NCI-H1694 treated with DMSO at 0.1 percent for 48 hours (cell line): ENCODE data around the gene ORM2.
"Not testable (repeated sequence)": the region's sequence is repeated elsewhere in the genome, so short reads cannot be mapped to it uniquely, and the experiment has no call there.

Experiments
- DNase-seq: peaks from one replicate; lab custom pipeline; 2025; lab: John Stamatoyannopoulos, UW

ORM2 gene

DNA sequence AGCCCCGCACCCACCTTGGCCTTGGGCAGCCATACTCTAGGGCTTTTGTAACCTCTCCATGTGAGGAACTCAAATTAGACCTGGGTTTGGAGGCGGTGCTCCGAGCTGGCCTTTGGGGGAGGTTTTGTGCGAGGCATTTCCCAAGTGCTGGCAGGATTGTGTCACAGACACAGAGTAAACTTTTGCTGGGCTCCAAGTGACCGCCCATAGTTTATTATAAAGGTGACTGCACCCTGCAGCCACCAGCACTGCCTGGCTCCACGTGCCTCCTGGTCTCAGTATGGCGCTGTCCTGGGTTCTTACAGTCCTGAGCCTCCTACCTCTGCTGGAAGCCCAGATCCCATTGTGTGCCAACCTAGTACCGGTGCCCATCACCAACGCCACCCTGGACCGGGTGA, at the start of gene ORM2:
ORM2 (plus strand) TSS at position 245 of the 398 bp plus-strand sequence; CDS start at position 281, 36 bp downstream.
- DNase-seq, result not testable (repeated sequence)

DNA sequence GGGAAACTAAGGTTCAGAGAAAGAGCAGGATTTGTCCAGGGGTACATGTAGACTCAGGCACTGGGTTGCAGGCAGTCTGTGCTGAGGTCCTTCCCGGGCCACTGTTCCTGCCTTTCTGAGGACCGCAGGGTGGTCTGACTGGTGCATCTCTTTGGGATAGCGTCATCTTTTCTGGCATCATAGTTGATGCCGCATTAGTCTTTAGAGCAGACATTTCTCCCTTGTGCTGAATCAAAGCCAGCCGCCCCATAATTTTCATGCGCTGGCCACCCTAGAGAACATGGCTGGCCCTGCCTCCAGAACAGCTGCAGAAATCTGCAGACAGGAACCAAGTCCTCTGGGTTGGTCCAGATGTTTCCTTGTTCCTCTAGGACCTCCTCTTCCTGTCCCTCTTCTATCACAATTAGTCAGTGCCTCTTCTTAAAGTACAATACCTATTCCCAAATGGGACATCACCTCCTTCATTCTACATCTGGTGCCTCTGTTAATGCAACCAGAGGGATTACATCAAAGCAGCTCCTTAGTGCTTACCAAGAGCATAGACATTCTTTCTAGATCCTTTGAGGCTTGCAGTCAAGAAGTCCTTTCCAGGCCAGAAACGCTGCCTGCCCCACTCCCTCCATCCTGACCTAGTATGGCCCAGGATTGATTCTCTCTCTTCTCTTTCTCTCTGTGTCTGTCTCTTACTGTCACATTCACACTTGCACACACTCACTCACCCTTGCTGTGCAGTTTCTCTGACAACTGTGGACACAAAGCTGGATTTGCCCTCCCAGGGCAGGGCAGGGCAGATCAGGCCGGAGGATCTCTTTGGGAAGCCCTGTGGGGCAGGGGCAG, 48.8 kb upstream of the ORM2 start:
- no peak for DNase-seq

DNA sequence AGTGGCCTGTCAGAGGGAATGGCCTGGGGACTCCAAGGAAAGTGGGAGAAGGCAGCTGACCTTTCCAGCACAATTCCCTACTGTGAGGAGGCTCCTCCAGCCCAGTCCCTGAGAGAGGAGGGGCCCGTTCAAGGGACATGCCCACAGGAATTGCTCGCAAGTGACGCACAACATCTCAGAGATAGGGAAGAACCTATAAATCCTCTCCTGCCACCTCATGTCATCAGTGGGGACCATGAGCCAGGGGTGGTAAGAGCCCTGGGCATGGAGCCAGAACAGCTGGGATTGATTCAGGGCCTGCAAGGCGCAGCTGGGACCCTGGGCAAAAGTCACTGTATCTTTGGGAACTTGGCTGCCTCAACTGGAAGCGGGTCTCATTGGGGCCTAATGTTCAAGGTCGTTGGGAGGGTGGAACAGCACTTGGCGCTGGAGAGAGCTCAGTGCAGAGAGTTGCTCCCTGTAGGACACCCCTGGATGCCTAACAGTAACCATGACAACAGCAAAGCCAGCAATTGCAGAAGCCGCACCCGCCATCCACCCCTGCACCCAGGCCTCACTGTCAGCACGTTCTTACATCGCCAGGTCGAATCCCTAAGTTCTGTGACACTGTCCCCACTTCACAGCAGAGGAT, 48.1 kb upstream of the ORM2 start:
- DNase-seq, result peak; percentile 7

DNA sequence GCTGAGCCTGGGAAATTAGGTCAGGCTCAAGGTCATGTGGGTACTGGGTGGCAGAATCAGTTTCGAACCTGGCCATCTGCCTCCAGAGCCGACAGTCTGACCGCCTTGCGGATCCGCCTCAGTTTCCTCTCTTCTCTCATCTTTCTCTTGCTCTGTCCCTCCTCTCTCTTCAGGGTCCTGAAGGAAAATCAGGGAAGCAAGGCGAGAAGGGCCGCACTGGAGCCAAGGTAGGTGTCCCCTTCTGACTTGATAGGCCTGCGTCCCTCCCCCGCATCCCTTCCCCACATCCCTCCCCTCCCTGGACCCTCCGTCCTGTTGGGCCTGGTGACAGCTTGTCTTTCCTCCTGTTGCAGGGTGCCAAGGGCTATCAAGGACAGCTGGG, 47.6 kb upstream of the ORM2 start:
- no peak for DNase-seq

DNA sequence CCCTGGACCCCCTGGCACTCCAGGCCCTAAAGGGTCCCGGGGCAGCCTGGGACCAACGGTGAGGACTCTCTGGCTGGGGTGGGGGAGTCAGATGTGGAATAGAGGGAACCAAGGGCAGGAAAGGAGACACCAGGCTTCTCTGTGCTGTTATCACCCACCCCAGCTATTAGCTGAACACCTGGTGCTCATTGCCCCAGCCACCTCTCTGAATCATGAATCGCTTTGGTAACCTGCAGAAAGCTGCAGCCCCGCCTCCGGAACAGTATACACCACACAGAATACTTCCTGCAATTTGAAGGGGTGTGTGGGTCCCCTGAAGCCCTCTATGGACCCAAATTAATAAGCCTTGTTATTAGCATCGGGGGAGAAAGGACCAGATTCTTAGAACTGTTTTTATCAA, 47.2 kb upstream of the ORM2 start:
- peak; percentile 10 for DNase-seq

DNA sequence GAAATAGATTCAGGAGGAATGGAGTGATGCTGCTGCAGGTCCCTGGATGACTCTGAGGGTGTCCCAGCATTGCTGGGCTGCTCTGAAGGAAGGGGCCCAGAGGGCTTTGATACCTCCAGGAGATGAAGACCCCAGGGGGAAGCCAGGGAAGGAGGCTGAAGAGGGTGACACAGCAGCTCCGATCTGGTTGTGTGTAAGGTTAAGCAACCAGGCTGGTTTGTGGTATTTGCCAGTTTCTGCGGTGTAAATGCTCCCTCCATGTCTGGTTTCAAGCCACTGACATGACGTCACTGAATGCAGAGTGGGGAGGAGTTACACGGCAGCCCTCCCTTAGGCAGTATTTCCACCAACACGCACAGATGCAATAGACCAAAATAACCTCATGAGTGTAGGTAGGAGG, 46.7 kb upstream of the ORM2 start:
- peak; percentile 18 for DNase-seq

DNA sequence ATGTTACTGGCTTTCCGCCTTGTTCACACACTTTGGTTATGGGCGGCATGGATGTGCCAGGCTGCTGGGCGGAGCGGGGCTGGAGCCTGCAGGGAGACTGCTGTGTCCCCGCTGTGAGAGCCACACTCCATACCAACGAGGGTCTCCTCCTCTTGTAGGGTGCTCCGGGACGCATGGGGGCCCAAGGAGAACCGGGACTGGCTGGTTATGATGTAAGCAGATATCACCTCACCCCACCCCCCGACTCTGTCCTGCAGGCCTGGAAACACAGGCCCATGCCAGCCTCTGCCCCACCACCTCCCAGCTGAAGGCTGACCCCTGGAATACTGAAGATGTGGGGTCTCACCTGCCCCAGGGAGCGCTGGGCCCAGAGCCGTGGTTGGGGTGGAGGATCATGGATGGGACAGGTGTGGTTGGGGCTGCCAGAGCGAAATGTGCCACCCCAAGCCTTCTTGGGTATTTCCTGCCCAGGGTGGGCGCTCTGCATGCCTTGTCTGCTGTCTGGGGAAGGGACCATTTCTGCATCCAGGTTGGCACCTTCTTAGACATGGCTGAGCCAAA, 46.0 kb upstream of the ORM2 start:
- no peak for DNase-seq

DNA sequence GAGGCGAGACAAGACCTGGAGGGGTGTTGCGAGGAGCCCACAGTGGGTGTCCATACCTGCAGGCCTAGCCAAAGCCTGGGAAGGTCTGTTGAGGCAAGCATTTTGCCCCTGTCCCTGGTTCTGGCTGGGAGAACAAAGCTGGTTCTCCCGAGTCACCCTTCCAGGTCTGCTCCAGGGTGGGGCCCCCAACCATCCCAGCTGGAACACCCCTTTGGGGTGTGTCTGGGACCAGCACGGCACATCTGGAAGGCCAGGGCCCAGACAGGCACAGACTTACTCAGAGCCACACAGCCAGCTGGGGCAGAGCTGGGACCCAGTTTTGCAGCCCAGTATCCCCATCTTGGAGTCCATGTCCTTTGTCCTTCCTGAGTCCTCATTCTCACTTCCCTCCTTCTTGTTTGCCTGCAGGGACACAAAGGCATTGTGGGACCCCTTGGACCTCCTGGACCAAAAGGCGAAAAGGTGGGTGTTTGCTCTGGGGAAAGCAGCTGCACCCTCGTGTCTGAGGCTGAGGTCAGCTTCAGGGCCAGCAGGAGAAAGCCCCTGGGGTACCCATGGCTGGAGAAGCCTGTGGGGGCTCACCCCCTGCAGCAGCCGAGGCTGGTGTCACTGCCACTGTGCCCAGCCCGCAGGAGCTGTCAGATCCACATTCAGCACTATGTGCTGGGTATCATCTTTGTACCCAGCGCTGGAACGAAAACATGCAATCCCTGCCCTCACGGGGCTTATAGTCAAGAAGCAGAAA, 45.2 kb upstream of the ORM2 start:
- DNase-seq, result no peak

DNA sequence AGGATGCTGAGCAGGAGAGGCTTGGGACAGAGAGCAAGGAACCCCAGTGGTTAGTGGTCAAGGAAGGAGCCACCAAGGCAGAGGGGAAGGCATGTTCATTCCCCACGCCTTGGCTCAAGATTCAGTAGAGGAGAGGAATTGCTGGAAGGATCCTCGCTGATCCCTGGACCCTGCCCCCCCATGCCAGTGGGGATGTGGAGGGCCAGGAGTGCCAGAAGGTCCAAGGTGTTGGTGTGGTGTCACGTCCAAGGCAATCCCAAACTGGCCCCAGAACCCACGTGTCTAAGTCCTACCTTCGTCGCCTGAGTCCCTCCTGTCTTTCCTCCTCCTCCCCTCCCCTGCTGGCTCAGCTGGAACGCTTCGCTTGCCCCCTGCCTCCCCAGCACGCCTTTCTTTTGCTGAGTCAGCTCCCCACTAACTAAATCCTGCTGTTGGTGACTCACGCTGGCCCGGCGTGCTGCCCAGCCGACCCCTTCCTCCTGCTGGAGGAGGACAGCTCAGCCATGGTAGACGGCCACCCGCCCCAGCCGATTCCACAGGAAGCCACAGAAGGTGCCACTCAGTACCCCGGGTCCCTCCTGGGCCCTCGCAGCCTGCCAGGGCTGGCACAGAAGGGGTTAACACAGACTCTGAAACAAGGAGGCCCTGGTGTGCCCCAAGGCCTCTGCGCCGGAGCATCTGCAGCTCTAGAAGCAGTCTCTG, 44.4 kb upstream of the ORM2 start:
- no peak for DNase-seq

DNA sequence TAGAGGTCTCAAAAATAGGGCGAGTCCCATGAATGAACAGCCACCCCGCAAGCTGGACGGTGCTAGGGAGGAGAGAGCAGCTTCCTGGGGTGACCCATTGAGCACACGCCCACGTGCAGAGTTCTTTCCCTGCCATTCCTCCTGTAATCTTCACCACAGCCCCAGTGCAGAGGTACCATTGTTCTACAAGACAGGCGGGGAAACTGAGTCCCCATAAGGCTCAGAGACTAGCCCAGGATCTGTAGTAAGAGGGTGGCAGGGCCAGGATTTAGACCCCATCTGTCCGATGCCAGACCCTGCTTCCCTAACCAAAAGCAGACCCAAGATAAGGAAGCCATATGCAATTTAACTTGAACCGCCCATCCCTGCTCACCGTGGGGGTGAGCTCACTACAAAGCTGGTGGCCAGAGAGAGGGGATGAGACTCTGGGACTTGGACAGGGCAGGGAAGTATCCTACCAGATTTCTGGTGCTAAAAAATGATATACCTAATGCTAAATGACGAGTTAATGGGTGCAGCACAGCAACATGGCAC, 43.5 kb upstream of the ORM2 start:
- no peak for DNase-seq

DNA sequence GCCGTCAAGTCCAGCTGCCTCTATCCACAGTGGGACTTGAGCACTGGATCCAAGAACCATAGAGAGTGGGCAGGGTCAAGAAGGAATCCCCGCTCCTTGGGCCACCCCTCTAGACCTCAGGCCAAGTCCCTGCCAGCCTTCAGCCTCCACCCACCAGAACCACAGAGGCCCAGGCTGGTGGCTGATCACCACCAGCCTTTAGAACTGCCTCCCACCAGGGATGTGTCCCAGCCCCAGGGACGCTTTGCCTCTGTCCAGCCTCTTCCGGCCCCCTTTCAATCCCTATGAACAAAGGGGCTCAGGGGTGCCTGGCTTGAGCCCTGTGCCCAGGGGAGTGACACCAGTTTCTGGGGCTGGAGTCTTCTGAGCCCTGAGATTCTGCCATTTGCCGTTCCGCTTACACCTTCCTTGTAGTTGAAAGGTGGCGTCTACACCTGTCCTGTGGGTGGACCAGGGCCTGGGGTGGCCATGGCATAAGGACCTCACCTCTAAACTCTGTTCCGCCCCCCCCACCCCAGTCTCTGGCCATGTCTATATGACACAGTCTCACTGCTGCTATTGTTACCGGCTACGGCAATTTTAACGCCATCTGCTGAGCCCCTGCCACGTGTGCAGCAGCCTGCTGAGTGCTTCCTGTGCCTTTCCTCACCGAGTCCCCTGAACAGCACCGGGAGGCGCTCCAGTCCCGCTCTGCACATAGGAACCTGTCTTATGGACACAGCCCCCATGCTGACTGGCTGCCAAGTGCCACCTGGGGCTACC, 42.5 kb upstream of the ORM2 start:
- DNase-seq, result peak; percentile 87

DNA sequence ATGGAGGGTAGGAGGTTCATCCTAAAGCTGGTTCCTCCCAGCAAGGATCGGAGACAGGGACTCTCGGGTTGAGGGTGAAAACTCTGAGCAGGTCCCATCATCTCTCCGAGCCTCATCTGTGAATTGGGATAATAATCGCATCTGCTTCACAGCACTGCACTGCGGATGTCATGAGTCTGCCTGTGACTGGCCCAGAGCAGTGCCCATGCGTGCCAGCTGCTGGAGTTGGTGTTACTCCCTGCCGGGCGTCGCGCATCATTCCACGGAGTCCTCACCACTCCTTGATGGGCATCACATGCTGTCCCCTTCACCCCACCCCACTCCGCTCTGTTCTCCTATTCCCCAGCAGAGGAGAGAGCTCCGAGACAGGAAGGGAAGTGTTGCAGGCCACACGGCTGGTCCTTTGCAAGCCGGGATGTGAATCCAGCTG, 41.9 kb upstream of the ORM2 start:
- no peak for DNase-seq

DNA sequence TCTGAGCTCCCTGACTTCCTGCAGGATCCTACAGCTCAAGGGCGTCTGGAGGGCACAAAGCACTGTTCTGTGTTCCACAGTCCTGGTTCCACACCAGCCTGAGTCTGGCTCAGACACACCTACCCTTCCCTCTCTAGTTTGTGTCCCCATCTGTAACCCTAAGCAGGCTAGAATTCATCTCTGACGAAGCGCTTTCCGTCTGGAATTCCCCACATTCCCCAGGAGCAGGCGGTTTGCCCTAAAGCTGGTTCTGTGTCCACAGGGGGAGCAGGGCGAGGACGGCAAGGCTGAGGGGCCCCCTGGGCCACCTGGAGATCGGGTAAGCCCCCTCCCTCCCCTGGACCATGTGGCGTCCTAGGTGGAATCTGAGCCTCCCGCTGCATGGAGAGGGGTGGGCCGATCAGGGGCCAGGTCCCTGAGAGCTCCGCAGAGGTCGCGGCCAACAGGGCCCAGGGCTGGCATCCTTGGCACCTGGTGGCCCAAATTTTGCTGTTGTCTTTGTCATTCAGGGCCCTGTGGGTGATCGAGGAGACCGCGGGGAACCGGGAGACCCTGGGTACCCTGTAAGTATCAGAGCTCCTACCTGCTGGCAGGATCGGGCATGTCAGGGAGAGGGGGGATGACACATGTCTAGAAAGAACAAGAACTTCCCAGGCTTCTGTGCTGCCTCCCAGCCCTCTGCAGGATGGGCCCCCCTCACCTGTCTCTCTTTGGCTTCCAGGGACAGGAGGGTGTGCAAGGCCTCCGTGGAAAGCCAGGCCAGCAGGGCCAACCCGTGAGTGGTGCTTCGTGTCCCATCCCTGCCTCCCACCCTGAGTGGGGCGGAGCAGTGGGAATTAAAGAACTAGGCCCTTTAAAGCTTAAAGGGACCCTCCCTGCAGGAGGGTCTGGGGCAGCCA, 41.2 kb upstream of the ORM2 start:
- peak; percentile 17 for DNase-seq

DNA sequence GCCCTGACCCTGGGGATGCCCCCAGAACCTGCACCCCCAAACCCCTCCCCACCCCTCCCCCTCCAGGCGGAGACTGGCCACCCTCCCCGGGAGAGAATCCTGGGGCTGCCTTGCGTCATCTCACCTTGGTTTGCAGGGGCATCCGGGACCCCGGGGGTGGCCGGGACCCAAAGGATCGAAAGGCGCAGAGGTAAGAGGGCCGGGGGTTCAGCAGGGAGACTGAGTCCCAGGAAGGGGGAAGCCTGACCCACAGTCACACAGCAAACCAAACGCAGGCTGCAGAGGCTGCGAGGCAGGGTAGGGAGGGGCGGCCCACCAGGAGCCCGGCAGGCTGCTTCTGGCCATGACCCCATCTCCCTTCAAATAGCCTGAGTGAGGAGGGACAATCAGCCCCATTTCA, 40.6 kb upstream of the ORM2 start:
- no peak for DNase-seq

DNA sequence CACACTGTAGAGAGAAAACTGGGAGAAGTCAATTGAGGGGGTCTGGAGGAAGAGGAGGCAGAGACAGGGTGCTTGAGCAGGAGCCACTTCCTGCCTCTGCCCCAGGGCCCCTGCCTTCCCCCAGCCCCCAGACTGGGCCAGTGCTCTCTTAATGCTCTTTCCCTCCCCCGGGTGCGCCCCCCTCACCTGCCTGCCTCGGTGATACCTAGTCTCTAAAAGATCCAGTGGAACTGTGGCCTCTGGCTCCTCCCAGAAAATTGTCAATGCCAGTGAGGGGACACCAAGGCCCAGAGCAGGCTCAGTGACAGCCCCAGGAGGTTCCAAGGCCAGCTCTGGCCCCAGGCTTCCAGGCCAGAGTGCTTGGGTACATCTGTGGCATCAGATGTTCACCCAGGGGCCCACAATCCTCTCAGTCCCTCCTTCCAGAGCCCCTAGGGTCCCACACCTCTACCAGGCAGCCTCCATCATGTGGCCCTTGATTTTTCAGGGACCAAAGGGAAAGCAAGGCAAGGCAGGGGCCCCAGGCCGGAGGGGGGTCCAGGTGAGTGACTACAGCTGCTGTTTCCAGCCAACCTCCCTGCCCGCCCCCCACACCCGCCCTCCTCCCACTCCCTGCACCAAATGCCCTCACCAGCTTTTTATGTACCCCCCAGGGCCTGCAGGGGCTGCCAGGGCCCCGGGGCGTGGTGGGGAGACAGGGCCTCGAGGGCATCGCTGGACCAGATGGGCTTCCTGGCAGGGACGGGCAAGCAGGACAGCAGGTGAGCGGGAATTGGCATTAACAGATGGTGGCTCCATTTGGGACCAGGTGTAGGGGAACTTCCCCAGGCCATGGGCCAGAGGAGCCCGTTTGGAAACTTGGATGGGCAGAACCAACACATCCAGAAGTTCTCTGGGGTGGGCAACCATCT, 39.8 kb upstream of the ORM2 start:
- no peak for DNase-seq

DNA sequence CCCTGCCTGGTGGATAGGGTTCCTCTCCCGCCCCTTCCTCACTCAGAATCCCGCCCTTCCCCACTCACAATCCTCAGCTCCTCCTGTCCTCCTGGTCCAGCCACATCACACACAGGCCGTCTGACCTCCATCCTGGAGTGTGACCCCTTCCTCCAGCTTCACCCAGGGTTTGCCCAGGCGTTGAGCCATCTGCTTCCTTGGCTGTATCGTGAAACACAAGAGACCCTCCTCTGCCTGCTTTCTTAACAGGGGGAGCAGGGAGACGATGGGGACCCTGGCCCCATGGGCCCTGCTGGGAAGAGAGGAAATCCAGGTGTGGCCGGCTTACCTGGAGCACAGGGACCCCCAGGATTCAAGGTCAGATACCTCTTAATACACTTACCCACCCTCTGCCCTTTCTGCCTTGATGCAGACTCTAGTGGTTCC, 39.1 kb upstream of the ORM2 start:
- no peak for DNase-seq

DNA sequence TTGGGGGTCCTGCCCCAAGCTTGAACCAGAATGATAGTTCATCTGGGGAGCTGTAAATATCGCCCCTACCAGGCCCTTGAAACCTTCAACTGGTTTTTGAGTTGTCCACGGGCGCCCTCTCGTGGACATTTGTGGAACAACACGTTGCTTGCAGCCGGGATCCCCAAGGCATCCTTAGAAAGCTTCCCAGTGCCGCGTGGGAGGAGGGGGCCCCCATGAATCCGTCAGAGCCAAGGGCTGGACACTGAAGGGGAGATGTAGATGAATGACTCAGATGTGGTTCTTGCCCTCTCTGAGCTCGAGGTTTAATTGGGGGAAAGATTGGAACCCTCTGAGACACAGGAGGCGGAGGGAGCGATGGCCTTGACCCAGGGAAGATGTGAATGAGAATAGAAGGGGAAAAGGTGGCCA, 38.6 kb upstream of the ORM2 start:
- peak; percentile 61 for DNase-seq

DNA sequence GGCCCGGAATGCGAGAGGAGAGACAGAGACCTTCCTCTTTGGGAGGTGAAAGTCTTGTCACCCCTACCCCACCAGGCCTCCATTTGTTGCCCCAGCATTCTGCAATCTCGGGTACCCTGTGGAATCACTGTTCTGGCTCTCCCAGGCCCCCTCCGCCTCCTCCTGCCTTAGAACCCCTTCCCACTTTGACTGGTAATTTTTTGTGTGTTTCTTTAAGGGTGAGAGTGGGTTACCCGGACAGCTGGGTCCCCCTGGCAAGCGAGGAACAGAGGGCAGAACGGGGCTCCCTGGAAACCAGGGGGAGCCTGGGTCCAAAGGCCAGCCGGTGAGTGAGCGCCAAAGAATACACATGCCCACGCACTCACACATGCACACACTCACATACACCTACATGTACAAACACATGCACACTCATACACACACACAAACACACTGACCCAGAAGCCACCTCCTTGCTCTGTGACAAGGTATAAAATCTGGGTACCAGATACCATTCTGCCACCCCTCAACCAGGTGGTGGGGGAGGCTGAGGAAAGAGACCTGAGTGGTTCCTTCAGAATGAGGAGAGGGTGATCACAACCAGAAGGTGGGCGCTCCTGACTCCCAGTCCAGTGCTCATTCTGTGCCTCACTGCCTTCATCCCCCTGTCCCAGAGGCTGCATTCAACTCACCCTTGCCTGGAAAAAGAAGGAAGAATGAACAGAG, 37.6 kb upstream of the ORM2 start:
- DNase-seq, result no peak
